LoVo (cell line): ENCODE results near the gene C10orf120.

Source experiments
- DNase-seq: peaks from one replicate; pipeline ENCODE4 v3.0.0-alpha.2; 2016; ENCODE audit warnings: low spot score

The C10orf120 gene

GRCh38 chr10:122660696-122661095, 39.0 kb downstream of the C10orf120 start:
- DNase-seq, result no peak

- no peak for DNase-seq
These were observed 40.0 kb downstream of the C10orf120 start for GRCh38 chr10:122659651-122660050.

DNA sequence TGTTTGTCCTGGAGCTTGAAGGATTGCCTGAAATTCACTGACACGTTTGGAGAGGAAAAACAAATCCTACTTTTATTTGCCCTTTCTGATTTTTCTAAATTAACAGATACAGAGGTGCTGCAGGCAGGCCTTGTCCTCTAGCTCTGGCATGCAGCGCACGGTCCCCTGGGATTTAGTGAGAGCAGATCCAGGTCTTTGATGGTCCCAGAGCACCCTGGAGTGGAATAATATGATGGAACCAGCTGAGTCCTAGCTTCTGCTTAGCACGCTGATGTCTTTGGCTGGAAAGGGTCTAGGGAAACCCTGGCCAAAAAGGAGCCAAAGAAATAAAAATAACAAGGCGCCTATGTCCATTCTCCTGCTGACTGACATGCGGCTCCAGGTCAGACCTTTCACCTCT, 40.5 kb downstream of the C10orf120 start:
- DNase-seq, result no peak

DNA sequence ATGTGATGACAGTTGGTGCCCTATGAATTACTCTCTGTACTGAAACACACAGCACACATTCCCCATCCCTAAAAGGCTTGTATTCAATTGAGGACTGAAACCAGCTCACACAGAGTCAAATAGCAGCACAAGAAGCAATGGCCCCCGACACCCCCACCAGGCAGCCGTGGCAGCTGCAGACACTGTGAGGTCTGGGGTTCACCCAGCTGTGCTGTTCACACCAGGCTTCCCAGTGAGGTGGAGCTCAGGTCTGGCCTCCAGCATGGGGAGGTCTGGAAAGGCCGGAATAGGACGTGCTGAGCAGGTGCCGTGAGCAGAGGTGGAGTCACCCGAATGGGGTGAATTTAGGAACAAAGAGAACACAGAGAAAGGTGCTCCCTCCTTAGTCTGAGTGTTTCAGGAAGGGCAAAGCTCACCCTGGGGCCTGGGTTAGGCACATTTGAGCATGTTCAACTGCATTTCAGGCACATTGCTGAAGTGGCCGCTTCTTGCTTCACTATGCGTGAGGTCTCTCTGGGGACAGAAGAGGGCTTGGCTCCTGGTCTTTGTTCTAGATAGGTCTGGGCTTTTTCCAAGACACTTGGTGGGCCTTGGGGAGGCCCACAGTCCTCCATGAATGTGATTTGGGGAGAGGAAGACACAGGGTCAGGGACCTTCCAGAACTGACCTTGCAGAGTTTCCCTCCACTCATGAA, 41.1 kb downstream of the C10orf120 start:
- DNase-seq, result no peak

DNA sequence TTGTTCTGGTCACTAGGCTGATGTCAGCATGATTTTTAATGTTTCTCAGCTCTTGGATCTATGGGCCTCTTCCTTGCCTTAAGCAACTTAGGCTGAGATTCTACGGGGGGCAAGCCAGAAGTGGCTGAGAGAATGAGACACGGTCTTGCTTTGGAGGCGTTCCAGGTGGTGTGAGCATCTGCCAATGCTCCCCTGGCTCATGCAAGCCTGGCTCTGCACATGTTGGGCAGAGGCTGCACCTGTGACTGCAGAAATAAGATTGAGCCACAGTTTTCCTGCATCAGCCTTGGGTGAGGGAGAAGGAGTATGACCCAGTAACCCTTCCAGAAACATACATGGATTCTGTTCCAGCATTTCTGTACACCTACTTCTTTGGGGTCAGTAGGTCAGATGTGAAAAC, 41.9 kb downstream of the C10orf120 start:
- no peak for DNase-seq

DNA sequence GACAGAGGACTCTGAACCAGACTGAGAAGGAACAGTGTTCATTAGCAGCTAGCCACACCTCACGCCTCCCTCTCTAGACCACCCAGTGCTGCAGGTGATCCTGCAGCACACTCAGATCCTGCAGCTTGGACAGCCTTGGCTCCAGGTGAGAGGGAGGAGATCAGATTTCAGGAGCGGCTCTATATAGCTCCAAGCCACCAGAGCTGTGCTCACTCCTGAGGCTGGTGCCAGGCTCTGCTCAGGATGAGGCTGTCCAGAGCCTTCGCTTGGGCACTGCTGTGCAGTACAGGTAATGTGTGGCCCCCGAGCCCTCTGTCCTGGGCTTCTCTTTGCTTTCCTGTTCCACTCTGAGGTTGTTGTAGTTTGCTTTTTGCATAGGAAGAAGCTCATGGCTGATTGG, 42.4 kb downstream of the C10orf120 start:
- no peak for DNase-seq

- DNase-seq, result no peak
These were observed 42.9 kb downstream of the C10orf120 start for GRCh38 chr10:122656741-122657140.

DNA sequence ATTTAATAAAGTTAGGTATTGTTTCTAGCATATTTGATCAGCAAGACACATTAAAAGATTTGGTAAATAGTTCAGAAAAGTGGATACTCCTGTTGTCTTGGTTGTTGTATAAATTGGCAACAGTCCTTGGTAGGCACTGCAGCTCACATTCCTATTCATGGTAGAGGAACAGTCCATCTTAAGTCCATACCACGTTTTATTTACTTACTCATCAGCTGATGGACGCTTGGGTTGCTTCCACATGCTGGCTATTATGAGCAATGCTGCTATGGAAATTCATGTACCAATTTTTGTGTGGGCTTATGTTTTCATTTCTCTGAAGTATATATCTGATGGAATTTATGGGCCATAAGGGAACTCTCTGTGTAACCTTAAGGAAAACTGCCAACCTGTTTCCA, 43.3 kb downstream of the C10orf120 start:
- DNase-seq, result no peak

DNA sequence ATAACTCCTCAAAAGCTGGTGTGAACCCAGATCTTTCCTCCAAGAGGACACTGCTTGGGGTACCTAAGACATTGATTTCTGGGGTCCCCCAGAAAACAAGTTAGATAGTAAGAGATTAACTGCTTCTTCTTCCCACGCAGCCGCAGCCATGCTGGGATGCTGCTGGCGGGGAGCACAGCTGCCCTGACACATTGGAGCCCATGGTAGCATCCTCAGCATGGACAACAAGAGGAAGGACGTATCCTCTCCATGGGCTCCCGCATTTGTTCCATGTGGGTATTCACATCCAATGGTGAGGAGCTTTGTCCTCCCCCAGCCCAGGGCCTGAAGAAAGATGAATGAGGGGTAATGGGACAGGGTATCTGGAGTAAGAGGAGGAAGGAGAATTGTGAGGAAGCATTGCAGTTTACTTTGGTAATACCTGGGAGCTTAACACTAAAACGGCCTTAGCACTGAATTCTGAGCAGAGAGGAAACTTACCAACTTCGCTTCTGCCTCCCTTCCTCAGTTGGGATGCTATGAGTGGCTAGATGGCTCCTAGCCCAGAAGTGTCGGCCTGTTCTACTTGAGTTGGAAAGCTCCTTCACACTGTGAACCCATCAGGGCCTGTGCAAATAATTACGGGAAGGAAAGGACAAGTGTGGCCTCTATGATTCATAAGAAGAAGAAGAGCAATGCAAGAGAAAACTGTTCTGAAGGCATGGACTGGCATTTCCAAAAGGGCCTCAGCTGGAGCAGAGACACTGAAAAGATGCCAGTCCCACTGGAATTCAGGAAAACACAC, 43.9 kb downstream of the C10orf120 start:
- no peak for DNase-seq

- no peak for DNase-seq
These were observed 49.3 kb downstream of the C10orf120 start for GRCh38 chr10:122650331-122650730.

- DNase-seq, result no peak
These were observed 49.7 kb downstream of the C10orf120 start for GRCh38 chr10:122649903-122650302.

DNA sequence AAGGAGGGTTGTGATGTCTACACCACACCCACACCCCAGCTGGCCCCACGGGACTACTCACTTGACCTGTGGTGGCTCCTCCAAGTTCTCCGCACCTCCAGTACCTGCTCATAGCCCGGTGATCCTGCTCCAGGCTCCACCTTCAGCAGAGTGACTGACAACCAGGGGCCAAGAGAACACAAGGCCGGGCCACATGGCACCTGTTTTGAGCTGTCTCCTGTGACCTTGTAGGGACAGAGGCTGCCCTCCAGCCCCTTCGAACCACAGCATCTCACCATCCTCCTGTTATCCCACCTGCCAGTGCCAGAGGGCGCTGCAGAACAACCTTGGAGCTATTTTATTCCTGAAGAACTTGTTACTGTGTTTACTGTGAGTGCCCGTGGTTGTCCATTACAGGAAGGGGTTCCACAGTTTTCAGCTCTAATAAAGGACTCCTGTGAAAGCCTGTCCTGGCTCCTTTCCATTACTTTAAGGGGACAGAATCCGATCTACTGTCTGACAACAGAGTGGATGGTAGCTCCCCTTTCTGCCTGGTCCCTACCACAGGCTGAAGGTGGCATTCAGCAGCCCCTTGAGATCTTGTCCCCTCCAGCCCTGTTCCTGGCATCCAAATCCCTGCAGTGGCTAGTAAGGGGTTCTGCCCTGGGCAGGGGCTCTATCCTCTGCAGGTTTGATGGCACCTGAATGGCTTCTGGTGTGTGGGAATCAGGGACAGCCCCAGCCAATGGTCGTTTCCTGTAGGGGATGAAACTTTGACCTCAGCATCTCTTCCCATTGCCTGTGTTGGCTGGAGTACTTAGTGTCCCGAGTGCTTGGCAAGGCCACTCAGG, 50.8 kb downstream of the C10orf120 start:
- DNase-seq, result peak; percentile 8
